ENCODE results near the gene KDELR1.

GRCh38 chr19:48428670-48429069 is 37.3 kb upstream of the KDELR1 start:
- no peak for TF ChIP-seq BHLHE40 (IDR thresholded peaks at IDR 0.05; ENCODE audit: low read length)
- TF ChIP-seq CTCF (CRISPR knock-in tag; IDR thresholded peaks at IDR 0.05), result no peak
- TF ChIP-seq FIP1L1 (IDR thresholded peaks at IDR 0.05; ENCODE audit: borderline replicate concordance, insufficient read depth, low read depth, low read length), result no peak
- TF ChIP-seq REST (IDR thresholded peaks at IDR 0.05; ENCODE audit: borderline replicate concordance in 1 of 2, low read depth in 1 of 2, low read length in 2 of 2), result no peak
- TF ChIP-seq IRF9 (CRISPR knock-in tag; IDR thresholded peaks at IDR 0.05; ENCODE audit: borderline replicate concordance), result no peak

Measured in HepG2 (cell line).